ENCODE results near the gene TCERG1. TPM values are rescaled to one million over a fixed set of nuclear protein-coding genes. Genes with fewer than 3 reads are reported as not detected.

Gene TCERG1
- total and polyA plus RNA-seq, 2 experiments from 2014 or later, result 23.6 to 37.0 TPM

DNA sequence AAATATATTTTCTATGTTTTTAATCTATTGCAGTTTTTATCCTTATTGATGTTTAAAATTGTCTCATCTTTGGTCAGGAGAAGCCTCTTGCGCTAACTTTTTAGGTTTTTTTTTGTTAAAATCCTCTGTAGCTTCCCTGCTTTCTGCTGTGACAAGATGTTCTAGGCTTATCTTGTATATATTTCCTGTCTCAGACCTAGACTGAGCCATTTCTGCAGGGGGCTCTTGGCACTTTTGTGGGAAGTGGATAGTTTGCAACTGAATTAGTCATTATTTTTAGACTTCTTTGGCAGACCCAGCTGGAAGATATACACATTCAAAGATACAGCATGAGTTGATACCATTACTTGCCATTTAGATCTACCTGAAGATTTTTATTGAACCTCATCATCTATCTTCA lies 28.8 kb downstream of the TCERG1 start:
- in situ Hi-C loops (cut with MboI), result no loop called here
- TF ChIP-seq EZH2phosphoT487 (IDR thresholded peaks at IDR 0.05; ENCODE audit: insufficient read depth, low read depth), result no peak
- TF ChIP-seq EZH2 (IDR thresholded peaks at IDR 0.05; ENCODE audit: insufficient read depth, poor library complexity, severe bottlenecking), result no peak

DNA sequence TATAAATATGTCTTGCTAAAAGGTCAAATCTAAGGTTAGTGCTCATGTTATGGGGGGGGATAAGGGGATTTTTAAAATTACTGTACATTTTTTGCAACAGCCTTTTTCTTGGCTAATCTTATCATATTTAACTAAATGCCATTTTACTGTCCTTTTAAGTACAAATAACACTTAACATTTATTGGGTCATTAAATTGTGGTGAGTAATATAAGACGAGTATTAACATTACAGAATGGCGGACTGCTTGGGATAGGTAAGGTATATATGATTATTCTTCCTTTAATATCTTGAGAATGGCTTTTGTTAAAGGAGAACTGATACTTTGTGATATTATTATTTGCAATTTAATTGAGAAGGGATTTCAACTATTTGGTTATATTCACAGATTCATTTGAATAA lies 35.6 kb downstream of the TCERG1 start:
- Histone ChIP-seq H3K79me2 (ENCODE audit: insufficient read depth) (peaks cover 18% of the 10 kb centered on the region), H4K20me1 (ENCODE audit: insufficient read depth) (no peaks in the 10 kb centered on the region), H3K9me2 (ENCODE audit: insufficient read depth) (no peaks in the 10 kb centered on the region), H3K4me3 (no peak overlapping the region), H3K27me3 (replicated peaks; ENCODE audit: insufficient read depth) (no peaks in the 10 kb centered on the region), H3K36me3 (ENCODE audit: low read depth) (peaks cover 61% of the 10 kb centered on the region), H3K4me1 (ENCODE audit: insufficient read depth) (no peaks in the 10 kb centered on the region), H3K27ac (no peak overlapping the region), H3K9me3 (ENCODE audit: low read depth) (no peaks in the 10 kb centered on the region), H2AFZ (no peak overlapping the region), H3K9ac (no peak overlapping the region), H3F3A (ENCODE audit: insufficient read depth) (no peaks in the 10 kb centered on the region), H3K4me2 (ENCODE audit: unreplicated experiment) (no peak overlapping the region)
- in situ Hi-C loops (cut with MboI), result no loop called here
- WGBS, 2 experiments (ENCODE audit: low coverage in 1 of 2, low lambda C conversion rate in 2 of 2, missing lambda C conversion rate in 2 of 2), result 82 to 84% methylated on average over 2 of the region's 2 CpGs
- no peak for DNase-seq
- TF ChIP-seq EZH2phosphoT487 (IDR thresholded peaks at IDR 0.05; ENCODE audit: insufficient read depth, low read depth) (no peak), EZH2 (IDR thresholded peaks at IDR 0.05; ENCODE audit: insufficient read depth, poor library complexity, severe bottlenecking) (no peak)

More for the DNA sequence above, 28.8 kb downstream of the TCERG1 start:
- H3K4me2 ChIP-seq (ENCODE audit: unreplicated experiment), result no peak overlapping the region
- no peaks in the 10 kb centered on the region for H3K27me3 ChIP-seq (replicated peaks; ENCODE audit: insufficient read depth)
- no peaks in the 10 kb centered on the region for H3K4me1 ChIP-seq (ENCODE audit: insufficient read depth)
- H3K4me3 ChIP-seq, result no peak overlapping the region
- no peak for DNase-seq
- H4K20me1 ChIP-seq (ENCODE audit: insufficient read depth), result no peaks in the 10 kb centered on the region
- peaks cover 37% of the 10 kb centered on the region for H3K79me2 ChIP-seq (ENCODE audit: insufficient read depth)
- H3K36me3 ChIP-seq (ENCODE audit: low read depth), result peaks cover 48% of the 10 kb centered on the region
- no peak overlapping the region for H3K9ac ChIP-seq
- no peak overlapping the region for H3K27ac ChIP-seq
- no peaks in the 10 kb centered on the region for H3K9me3 ChIP-seq (ENCODE audit: low read depth)
- H3F3A ChIP-seq (ENCODE audit: insufficient read depth), result no peaks in the 10 kb centered on the region
- WGBS, 2 experiments (ENCODE audit: low coverage in 1 of 2, low lambda C conversion rate in 2 of 2, missing lambda C conversion rate in 2 of 2), result 96 to 100% methylated on average over 1 of the region's 1 CpG
- no peak overlapping the region for H2AFZ ChIP-seq
- H3K9me2 ChIP-seq (ENCODE audit: insufficient read depth), result no peaks in the 10 kb centered on the region

DNA sequence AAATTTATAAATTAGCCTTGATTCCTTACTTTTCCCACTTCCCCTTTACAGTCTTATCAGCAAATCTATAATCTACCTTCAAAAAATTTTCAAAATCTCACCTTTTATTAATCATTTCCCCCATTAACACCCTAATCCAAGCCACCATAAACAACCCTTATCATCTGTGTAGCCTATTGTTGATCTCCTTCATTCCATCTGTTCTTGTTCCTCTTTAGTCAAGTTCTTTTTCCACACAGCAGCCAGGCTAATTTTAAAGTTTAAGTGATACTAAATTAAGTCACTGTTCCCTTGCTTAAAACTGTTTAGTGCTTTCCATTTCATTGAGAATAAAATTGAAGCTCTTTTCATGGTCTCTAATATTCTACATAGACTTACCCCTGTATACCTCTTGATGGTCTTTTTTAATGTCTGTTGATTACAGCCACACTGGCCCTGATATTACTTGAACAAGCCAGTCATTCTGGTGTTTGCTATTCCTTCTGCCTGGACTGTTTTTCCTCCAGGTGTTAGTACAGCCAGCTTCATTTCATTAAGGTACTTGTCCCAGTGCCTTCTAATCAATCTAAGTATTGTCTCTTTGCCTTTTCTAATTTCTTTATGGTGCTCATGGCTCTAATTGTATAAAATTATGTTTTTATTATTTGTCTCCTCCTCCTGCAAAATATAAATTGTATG lies 37.7 kb downstream of the TCERG1 start:
- Histone ChIP-seq H3K27me3 (replicated peaks; ENCODE audit: insufficient read depth) (no peaks in the 10 kb centered on the region), H3K79me2 (ENCODE audit: insufficient read depth) (peaks cover under 1% of the 10 kb centered on the region; the same call in 1 of the 2 replicates), H3K4me1 (ENCODE audit: insufficient read depth) (no peaks in the 10 kb centered on the region), H3K9ac (no peak overlapping the region), H4K20me1 (ENCODE audit: insufficient read depth) (no peaks in the 10 kb centered on the region), H3K9me3 (ENCODE audit: low read depth) (no peaks in the 10 kb centered on the region), H2AFZ (no peak overlapping the region), H3K9me2 (ENCODE audit: insufficient read depth) (no peaks in the 10 kb centered on the region), H3K4me3 (no peak overlapping the region), H3F3A (ENCODE audit: insufficient read depth) (no peaks in the 10 kb centered on the region), H3K27ac (no peak overlapping the region), H3K4me2 (ENCODE audit: unreplicated experiment) (no peak overlapping the region), H3K36me3 (ENCODE audit: low read depth) (peaks cover 65% of the 10 kb centered on the region)
- no peak for DNase-seq
- in situ Hi-C loops (cut with MboI), result no loop called here
- TF ChIP-seq EZH2 (IDR thresholded peaks at IDR 0.05; ENCODE audit: insufficient read depth, poor library complexity, severe bottlenecking), result no peak
- TF ChIP-seq EZH2phosphoT487 (IDR thresholded peaks at IDR 0.05; ENCODE audit: insufficient read depth, low read depth), result no peak

DNA sequence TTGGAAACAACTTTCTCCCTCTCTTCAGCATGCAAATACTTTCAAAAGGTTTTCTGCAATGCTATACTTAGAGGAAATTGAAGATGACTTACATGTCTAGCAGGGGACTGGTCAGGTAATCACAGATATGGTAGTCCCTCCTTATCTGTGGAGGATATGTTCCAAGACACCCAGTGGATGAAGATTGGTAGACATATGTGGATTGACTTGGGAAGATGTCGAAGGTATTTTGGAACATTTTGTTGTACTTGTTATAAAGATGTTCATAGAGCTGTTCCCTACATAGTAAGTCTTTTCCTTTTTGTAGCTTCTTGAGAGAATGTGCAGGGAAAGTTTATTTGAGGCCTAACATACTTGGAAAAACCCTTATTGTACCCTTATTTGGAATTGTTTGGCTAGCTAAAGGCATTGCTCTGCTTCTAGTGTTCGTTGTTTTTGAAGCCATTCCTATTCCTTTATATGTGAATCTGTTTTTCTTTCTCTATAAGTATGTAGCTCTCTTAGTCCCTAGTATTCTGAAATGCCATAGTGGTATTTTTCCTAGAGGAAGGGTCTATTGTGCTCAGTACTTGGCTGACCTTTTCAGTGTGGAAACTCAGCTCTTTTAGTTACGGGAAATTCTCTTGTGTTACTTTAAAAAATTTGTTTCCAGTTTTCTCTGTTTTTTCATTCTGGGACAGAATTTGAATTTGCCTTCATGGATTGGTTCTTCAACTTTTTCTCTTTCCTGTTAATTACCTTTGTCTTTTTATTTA lies 43.1 kb downstream of the TCERG1 start:
- TF ChIP-seq EZH2phosphoT487 (IDR thresholded peaks at IDR 0.05; ENCODE audit: insufficient read depth, low read depth) (no peak), EZH2 (IDR thresholded peaks at IDR 0.05; ENCODE audit: insufficient read depth, poor library complexity, severe bottlenecking) (no peak)
- Histone ChIP-seq H3K27ac (no peak overlapping the region), H3K4me2 (ENCODE audit: unreplicated experiment) (no peak overlapping the region), H3K4me1 (ENCODE audit: insufficient read depth) (no peaks in the 10 kb centered on the region), H3K4me3 (no peak overlapping the region), H2AFZ (no peak overlapping the region), H3K79me2 (ENCODE audit: insufficient read depth) (peaks cover 3% of the 10 kb centered on the region; the same call in 1 of the 2 replicates), H3K27me3 (replicated peaks; ENCODE audit: insufficient read depth) (no peaks in the 10 kb centered on the region), H3K9me2 (ENCODE audit: insufficient read depth) (no peaks in the 10 kb centered on the region), H3K36me3 (ENCODE audit: low read depth) (peaks cover 41% of the 10 kb centered on the region), H4K20me1 (ENCODE audit: insufficient read depth) (no peaks in the 10 kb centered on the region), H3K9me3 (ENCODE audit: low read depth) (no peaks in the 10 kb centered on the region), H3F3A (ENCODE audit: insufficient read depth) (no peaks in the 10 kb centered on the region), H3K9ac (no peak overlapping the region)
- in situ Hi-C loops (cut with MboI), result no loop called here
- DNase-seq, result no peak
- WGBS, 2 experiments (ENCODE audit: low coverage in 1 of 2, low lambda C conversion rate in 2 of 2, missing lambda C conversion rate in 2 of 2), result 91 to 95% methylated on average over 3 of the region's 3 CpGs
